Transverse colon (tissue), 4 donors: ENCODE results near the gene LRATD1. TPM values are rescaled to one million over a fixed set of nuclear protein-coding genes. Genes with fewer than 3 reads are reported as not detected.

Experiments
- DNase-seq: peaks from one replicate; pipeline ENCODE4 v3.0.0-alpha.2; 2019
- H3K27ac ChIP-seq, 4 donors: fragments of 200-600 bp; sonication (generic); 2 replicates each; pipeline ENCODE4 v1.5.1; 2016 to 2018; ENCODE audit warnings: inconsistent platforms in 4 of 4
- H3K27me3 ChIP-seq: fragments of 200-600 bp; sonication (generic); 2 replicates; pipeline ENCODE4 v1.5.1; 2017; ENCODE audit warnings: inconsistent platforms
- H3K36me3 ChIP-seq, 4 donors: fragments of 200-600 bp; sonication (generic); 2 replicates each; pipeline ENCODE4 v1.5.1; 2017 to 2019; ENCODE audit warnings: inconsistent platforms in 4 of 4
- H3K4me1 ChIP-seq, 4 donors: fragments of 200-600 bp; sonication (generic); 2 replicates each; pipeline ENCODE4 v1.5.1; 2017 to 2020; ENCODE audit warnings: inconsistent platforms in 4 of 4
- H3K4me3 ChIP-seq, 4 donors: fragments of 200-600 bp; sonication (generic); 1 replicate in 1 of 4; 2 replicates in 3 of 4; pipeline versions ENCODE4 v1.5.1 to v1.6.1; 2017 to 2019; ENCODE audit warnings: inconsistent platforms in 4 of 4
- H3K9me3 ChIP-seq, 2 donors: fragments of 200-600 bp; sonication (generic); 2 replicates each; pipeline ENCODE4 v1.5.1; 2017 to 2019; ENCODE audit warnings: inconsistent platforms in 2 of 2
- CTCF ChIP-seq, 5 experiments: fragments of 200-600 bp in 3 of 5; fragments of 450-650 bp in 2 of 5; sonication (generic) in 3 of 5; IDR thresholded peaks; 1 replicate in 2 of 5; 2 replicates in 3 of 5; pipeline ENCODE4 v1.5.1; 2016 to 2017; ENCODE audit warnings: antibody characterized with exemption in 5 of 5, inconsistent platforms in 3 of 5, mild to moderate bottlenecking in 2 of 5, moderate library complexity in 1 of 5
- EP300 ChIP-seq: sonication (generic); formaldehyde crosslinking; IDR thresholded peaks from one replicate; pipeline ENCODE4 v1.6.1; 2017; ENCODE audit warnings: antibody characterized with exemption, low read depth
- POLR2A ChIP-seq: fragments of 450-650 bp; IDR thresholded peaks from one replicate; pipeline ENCODE4 v1.6.1; 2016; ENCODE audit warnings: antibody characterized with exemption, mild to moderate bottlenecking, moderate library complexity
- POLR2AphosphoS5 ChIP-seq, 3 donors: sonication (generic); formaldehyde crosslinking; IDR thresholded peaks; one replicate each; pipeline ENCODE4 v1.6.1; 2016; ENCODE audit warnings: antibody characterized with exemption in 3 of 3
- WGBS, 2 donors: methylation state at CpG; one replicate each; pipeline ENCODE4 v1.1.5; 2018; ENCODE audit warnings: low coverage in 1 of 2; 5-methylcytosine and 5-hydroxymethylcytosine counted together
- in situ Hi-C, 4 donors: fragments of 200-750 bp; cut with MboI; loops; one replicate each; pipeline versions ENCODE4 v1.15.0 to v1.15.1; 2017; ENCODE audit warnings: low sequenced_read_pairs in 3 of 4, low pct_ligation_motif_present in 1 of 4, low pct_unique_long_range_greater_than_20kb in 1 of 4
- intact Hi-C: fragments of 100-400 bp; cut with DNase I; formaldehyde crosslinking; loops from one replicate; pipeline ENCODE4 v1.15.1; 2023; ENCODE audit warnings: low total_unique reads
- total RNA-seq, 4 donors: library from RNA; depleted of rRNA; stranded (reverse); fragments of >200 nt; gene quantifications; one replicate each; pipeline ENCODE4 v1.1.0, GENCODE V29; 2016

LRATD1 gene, protein sequence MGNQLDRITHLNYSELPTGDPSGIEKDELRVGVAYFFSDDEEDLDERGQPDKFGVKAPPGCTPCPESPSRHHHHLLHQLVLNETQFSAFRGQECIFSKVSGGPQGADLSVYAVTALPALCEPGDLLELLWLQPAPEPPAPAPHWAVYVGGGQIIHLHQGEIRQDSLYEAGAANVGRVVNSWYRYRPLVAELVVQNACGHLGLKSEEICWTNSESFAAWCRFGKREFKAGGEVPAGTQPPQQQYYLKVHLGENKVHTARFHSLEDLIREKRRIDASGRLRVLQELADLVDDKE
- 100 to 1,000 TPM in 3 of 4 donors, 10 to 100 TPM in 1; 87.6 to 151 (median 118) TPM for total RNA-seq

GRCh38 chr2:14632133-14632936 lies at the start of gene LRATD1:
TSS of gene LRATD1 (plus strand) at chr2:14632717. CDS start at chr2:14633980, 1,263 bp downstream.
- H3K9me3 ChIP-seq: no peaks in the 10 kb centered on the region
- H3K36me3 ChIP-seq: no peaks in the 10 kb centered on the region
- H3K4me1 ChIP-seq: peaks cover 0 to 37% (median 13%) of the 10 kb centered on the region in 4 donors
- H3K27ac ChIP-seq: peak within 1 kb of the TSS; percentile 82 to 90 (median 88)
- WGBS, 2 donors: 0 to 13% methylated on average over 1 to 38 of the region's 81 CpGs
- in situ Hi-C loops (no loop called here), intact Hi-C loops (no loop called here)
- peaks cover 6% of the 10 kb centered on the region for H3K27me3 ChIP-seq
- TF ChIP-seq POLR2AphosphoS5 (IDR thresholded peaks at IDR 0.05) (peak; percentile 93 to 98 (median 98)), CTCF (IDR thresholded peaks at IDR 0.05) (no peak), POLR2A (peak; percentile 99), EP300 (no peak)
- peak; percentile 95 for DNase-seq
- peak within 1 kb of the TSS; percentile 44 to 67 (median 56) for H3K4me3 ChIP-seq

DNA sequence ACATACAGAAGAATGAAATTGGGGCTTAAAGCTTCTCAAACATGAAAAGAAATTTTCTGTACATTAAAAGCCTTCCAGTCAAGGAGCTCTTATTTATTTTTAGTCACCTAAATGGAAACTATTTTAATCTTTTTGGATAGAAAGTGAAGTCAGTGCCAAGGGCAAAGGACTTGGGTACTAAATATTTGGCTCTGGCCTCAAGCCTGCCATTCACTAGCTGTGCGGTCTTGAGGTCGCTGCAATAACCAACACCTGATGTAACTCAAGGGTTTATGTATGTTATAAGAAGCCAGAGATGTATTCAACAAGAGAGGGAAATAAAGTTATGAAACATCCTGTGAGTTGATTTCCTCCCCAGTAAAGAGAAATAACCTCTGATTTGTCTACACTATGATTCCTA lies 49.5 kb upstream of the LRATD1 start:
- Histone ChIP-seq H3K4me3 (no peak overlapping the region), H3K27me3 (no peaks in the 10 kb centered on the region), H3K36me3 (no peaks in the 10 kb centered on the region), H3K27ac (no peak overlapping the region), H3K9me3 (no peaks in the 10 kb centered on the region), H3K4me1 (no peaks in the 10 kb centered on the region)
- DNase-seq: no peak
- intact Hi-C loops: no loop called here
- in situ Hi-C loops: no loop called here
- 85 to 92% methylated on average over 2 of the region's 2 CpGs for WGBS, 2 donors
- TF ChIP-seq POLR2AphosphoS5 (IDR thresholded peaks at IDR 0.05) (no peak), EP300 (no peak), POLR2A (no peak), CTCF (IDR thresholded peaks at IDR 0.05) (no peak)

GRCh38 chr2:14583802-14584201 lies 48.7 kb upstream of the LRATD1 start:
- WGBS, 2 donors: 63 to 84% methylated on average over 4 of the region's 4 CpGs
- no peaks in the 10 kb centered on the region for H3K9me3 ChIP-seq
- H3K27me3 ChIP-seq: no peaks in the 10 kb centered on the region
- no peak overlapping the region for H3K4me3 ChIP-seq
- no peaks in the 10 kb centered on the region for H3K4me1 ChIP-seq
- TF ChIP-seq POLR2AphosphoS5 (IDR thresholded peaks at IDR 0.05) (no peak), POLR2A (no peak), EP300 (no peak), CTCF (IDR thresholded peaks at IDR 0.05) (no peak)
- intact Hi-C loops (no loop called here), in situ Hi-C loops (no loop called here)
- no peaks in the 10 kb centered on the region for H3K36me3 ChIP-seq
- no peak for DNase-seq
- H3K27ac ChIP-seq: no peak overlapping the region

- DNase-seq: no peak
- no peak overlapping the region for H3K27ac ChIP-seq
- H3K4me3 ChIP-seq: no peak overlapping the region
- 91% methylated on average over 4 of the region's 4 CpGs; no CpG with 5 or more reads in 1 of the 2 donors for WGBS, 2 donors
- H3K9me3 ChIP-seq: no peaks in the 10 kb centered on the region
- H3K27me3 ChIP-seq: no peaks in the 10 kb centered on the region
- no peaks in the 10 kb centered on the region for H3K4me1 ChIP-seq
- in situ Hi-C loops: no loop called here
- H3K36me3 ChIP-seq: no peaks in the 10 kb centered on the region
- TF ChIP-seq EP300: no peak
- TF ChIP-seq POLR2AphosphoS5 (IDR thresholded peaks at IDR 0.05): no peak
- TF ChIP-seq CTCF (IDR thresholded peaks at IDR 0.05): no peak
- no peak for TF ChIP-seq POLR2A
- intact Hi-C loops: no loop called here
Observed at GRCh38 chr2:14587119-14587518, 45.4 kb upstream of the LRATD1 start.
